ACC112 (cell line): ENCODE data around the gene CALHM1.
"Not testable (repeated sequence)": the region's sequence is repeated elsewhere in the genome, so short reads cannot be mapped to it uniquely, and the experiment has no call there.

Experiments used
- H2AFZ ChIP-seq: fragments of 200-600 bp; sonication (generic); one replicate; pipeline ENCODE4 v1.6.0; 2017; ENCODE audit warnings: antibody characterized with exemption, low read length; ENCODE audit not compliant: unreplicated experiment
- H3K27ac ChIP-seq: fragments of 200-600 bp; sonication (generic); 2 replicates; pipeline ENCODE4 v1.5.1; 2014; ENCODE audit warnings: low read depth, mild to moderate bottlenecking, antibody characterized with exemption, low read length, moderate library complexity
- H3K27me3 ChIP-seq: fragments of 200-600 bp; sonication (generic); 2 replicates; pipeline ENCODE4 v1.6.1; 2014; ENCODE audit warnings: mild to moderate bottlenecking, antibody characterized with exemption, low read length, moderate library complexity, mixed read lengths; ENCODE audit not compliant: insufficient read depth
- H3K36me3 ChIP-seq: fragments of 200-600 bp; sonication (generic); 2 replicates; pipeline ENCODE4 v1.6.1; 2016; ENCODE audit warnings: mild to moderate bottlenecking, antibody characterized with exemption, low read length, moderate library complexity, mixed read lengths; ENCODE audit not compliant: insufficient read depth
- H3K4me1 ChIP-seq: fragments of 200-600 bp; sonication (generic); one replicate; pipeline ENCODE4 v1.6.1; 2016; ENCODE audit warnings: low read length, mixed read lengths; ENCODE audit not compliant: insufficient read depth, unreplicated experiment, control insufficient read depth
- H3K4me3 ChIP-seq: fragments of 200-600 bp; sonication (generic); 2 replicates; pipeline ENCODE4 v1.5.1; 2014; ENCODE audit warnings: mild to moderate bottlenecking, low read depth, low read length
- H3K79me2 ChIP-seq: fragments of 200-600 bp; sonication (generic); one replicate; pipeline ENCODE4 v1.6.0; 2016; ENCODE audit warnings: low read length; ENCODE audit not compliant: control insufficient read depth, unreplicated experiment, insufficient read depth

CALHM1 gene

GRCh38 chr10:103486635-103487409, 28.1 kb upstream of the CALHM1 start:
- not testable (repeated sequence) for H3K36me3 ChIP-seq, H3K27ac ChIP-seq, H3K4me1 ChIP-seq, H3K27me3 ChIP-seq, H2AFZ ChIP-seq, H3K4me3 ChIP-seq, H3K79me2 ChIP-seq

- Histone ChIP-seq H3K27me3 (no peaks in the 10 kb centered on the region), H3K27ac (no peak overlapping the region), H3K4me3 (no peak overlapping the region), H3K36me3 (no peaks in the 10 kb centered on the region), H3K79me2 (no peaks in the 10 kb centered on the region), H2AFZ (peak overlapping the region; percentile 51), H3K4me1 (peaks cover 20% of the 10 kb centered on the region)
Observed at GRCh38 chr10:103481974-103482531, 23.4 kb upstream of the CALHM1 start.

GRCh38 chr10:103480521-103480920, 21.8 kb upstream of the CALHM1 start:
- peak overlapping the region; percentile 30 for H2AFZ ChIP-seq
- no peaks in the 10 kb centered on the region for H3K27me3 ChIP-seq
- H3K4me3 ChIP-seq = no peak overlapping the region
- H3K27ac ChIP-seq = no peak overlapping the region
- peaks cover 20% of the 10 kb centered on the region for H3K4me1 ChIP-seq
- no peaks in the 10 kb centered on the region for H3K36me3 ChIP-seq
- no peaks in the 10 kb centered on the region for H3K79me2 ChIP-seq

GRCh38 chr10:103479135-103479534, 20.4 kb upstream of the CALHM1 start, which contains the start of gene CALHM3:
Gene CALHM3 (minus strand): TSS chr10:103479240. CDS start chr10:103479032, 208 bp downstream.
- no peak within 1 kb of the TSS for H2AFZ ChIP-seq

GRCh38 chr10:103478671-103479070, 20.0 kb upstream of the CALHM1 start:
- H2AFZ ChIP-seq = no peak overlapping the region
- H3K36me3 ChIP-seq = no peaks in the 10 kb centered on the region
- H3K4me1 ChIP-seq = peaks cover 20% of the 10 kb centered on the region
- no peak overlapping the region for H3K27ac ChIP-seq
- H3K79me2 ChIP-seq = no peaks in the 10 kb centered on the region
- no peaks in the 10 kb centered on the region for H3K27me3 ChIP-seq
- H3K4me3 ChIP-seq = no peak overlapping the region

More at GRCh38 chr10:103479135-103479534, 20.4 kb upstream of the CALHM1 start, which contains the start of gene CALHM3:
- Histone ChIP-seq H3K27ac (no peak within 1 kb of the TSS), H3K4me1 (peaks cover 20% of the 10 kb centered on the region), H3K27me3 (no peaks in the 10 kb centered on the region), H3K36me3 (no peaks in the 10 kb centered on the region), H3K79me2 (no peaks in the 10 kb centered on the region), H3K4me3 (no peak within 1 kb of the TSS)

- H3K4me3 ChIP-seq = no peak overlapping the region
- no peaks in the 10 kb centered on the region for H3K36me3 ChIP-seq
- H2AFZ ChIP-seq = no peak overlapping the region
- no peaks in the 10 kb centered on the region for H3K27me3 ChIP-seq
- no peaks in the 10 kb centered on the region for H3K79me2 ChIP-seq
- no peak overlapping the region for H3K27ac ChIP-seq
- H3K4me1 ChIP-seq = peaks cover 30% of the 10 kb centered on the region
Observed at GRCh38 chr10:103476046-103476768, 17.5 kb upstream of the CALHM1 start.

GRCh38 chr10:103475437-103475836, 16.7 kb upstream of the CALHM1 start:
- Histone ChIP-seq H3K79me2 (no peaks in the 10 kb centered on the region), H3K4me3 (no peak overlapping the region), H3K4me1 (peaks cover 29% of the 10 kb centered on the region), H3K27ac (no peak overlapping the region), H2AFZ (no peak overlapping the region), H3K27me3 (no peaks in the 10 kb centered on the region), H3K36me3 (no peaks in the 10 kb centered on the region)

- Histone ChIP-seq H2AFZ (no peak overlapping the region), H3K36me3 (no peaks in the 10 kb centered on the region), H3K4me1 (peaks cover 18% of the 10 kb centered on the region), H3K79me2 (no peaks in the 10 kb centered on the region), H3K4me3 (no peak overlapping the region), H3K27me3 (no peaks in the 10 kb centered on the region), H3K27ac (no peak overlapping the region)
Observed at GRCh38 chr10:103474077-103474476, 15.4 kb upstream of the CALHM1 start.

GRCh38 chr10:103473261-103473671, 14.6 kb upstream of the CALHM1 start:
- Histone ChIP-seq H3K27ac (no peak overlapping the region), H3K4me3 (no peak overlapping the region), H2AFZ (no peak overlapping the region), H3K27me3 (no peaks in the 10 kb centered on the region), H3K4me1 (peaks cover 15% of the 10 kb centered on the region), H3K79me2 (no peaks in the 10 kb centered on the region), H3K36me3 (no peaks in the 10 kb centered on the region)

- Histone ChIP-seq H3K79me2 (no peaks in the 10 kb centered on the region), H3K36me3 (no peaks in the 10 kb centered on the region), H2AFZ (no peak overlapping the region), H3K4me1 (peaks cover 15% of the 10 kb centered on the region), H3K4me3 (no peak overlapping the region), H3K27me3 (no peaks in the 10 kb centered on the region), H3K27ac (no peak overlapping the region)
Observed at GRCh38 chr10:103472005-103472404, 13.3 kb upstream of the CALHM1 start.
